DND-41 (cell line): ENCODE results near the gene PDE1A.

Experiments
- ATAC-seq: fragments of 200-7000 bp; cut with Tn5 transposase; 3 replicates; pipeline ENCODE4 v1.9.1; 2021; ENCODE audit warnings: low read depth; ENCODE audit not compliant: insufficient read depth
- DNase-seq: peaks from one replicate; pipeline ENCODE4 v3.0.0-alpha.2; 2020
- H2AFZ ChIP-seq: 2 replicates; pipeline ENCODE4 v1.6.0; 2012; ENCODE audit warnings: low read depth, low read length
- H3K27ac ChIP-seq: 2 replicates; pipeline ENCODE4 v1.5.1; 2012; ENCODE audit warnings: low read length, inconsistent platforms
- H3K27me3 ChIP-seq: fragments of 200-600 bp; sonication (generic); 2 replicates; pipeline ENCODE4 v1.6.0; 2012; ENCODE audit warnings: low read length, mild to moderate bottlenecking, inconsistent platforms; ENCODE audit not compliant: insufficient read depth, poor library complexity
- H3K36me3 ChIP-seq: 2 replicates; pipeline ENCODE4 v1.5.1; 2012; ENCODE audit warnings: low read length, inconsistent platforms; ENCODE audit not compliant: insufficient read depth
- H3K4me1 ChIP-seq: 2 replicates; pipeline ENCODE4 v1.5.1; 2012; ENCODE audit warnings: mild to moderate bottlenecking, low read length; ENCODE audit not compliant: insufficient read depth
- H3K4me2 ChIP-seq: 2 replicates; pipeline ENCODE4 v1.6.0; 2012; ENCODE audit warnings: mild to moderate bottlenecking, moderate library complexity, low read length, inconsistent platforms; ENCODE audit not compliant: insufficient read depth
- H3K4me3 ChIP-seq, 2 experiments: fragments of 200-600 bp in 1 of 2; shearing (Covaris generic) in 1 of 2; 2 replicates each; pipeline ENCODE4 v1.5.1; 2012 to 2016; ENCODE audit warnings: inconsistent platforms in 2 of 2, low read length in 2 of 2, mild to moderate bottlenecking in 2 of 2, low read depth in 1 of 2, moderate library complexity in 1 of 2
- H3K79me2 ChIP-seq: 2 replicates; pipeline ENCODE4 v1.6.0; 2012; ENCODE audit warnings: low read length, inconsistent platforms; ENCODE audit not compliant: insufficient read depth
- H3K9ac ChIP-seq: 2 replicates; pipeline ENCODE4 v1.6.0; 2012; ENCODE audit warnings: low read depth, mild to moderate bottlenecking, inconsistent platforms, low read length, moderate library complexity
- H3K9me3 ChIP-seq: 2 replicates; pipeline ENCODE4 v1.5.1; 2012; ENCODE audit warnings: low read length, moderate library complexity, mild to moderate bottlenecking, inconsistent platforms; ENCODE audit not compliant: insufficient read depth, severe bottlenecking
- H4K20me1 ChIP-seq: 2 replicates; pipeline ENCODE4 v1.6.0; 2012; ENCODE audit warnings: low read length; ENCODE audit not compliant: insufficient read depth
- CTCF ChIP-seq: IDR thresholded peaks from 2 replicates; pipeline ENCODE4 v1.5.1; 2012; ENCODE audit warnings: borderline replicate concordance, low read length, moderate library complexity, mild to moderate bottlenecking; ENCODE audit not compliant: poor library complexity, severe bottlenecking; ENCODE audit errors: extremely low read depth
- EZH2 ChIP-seq: IDR thresholded peaks from 3 replicates; pipeline ENCODE4 v1.6.1; 2012; ENCODE audit warnings: borderline replicate concordance, low read depth, mild to moderate bottlenecking, moderate library complexity, low read length, inconsistent platforms; ENCODE audit not compliant: severe bottlenecking

The PDE1A gene

GRCh38 chr2:182197529-182197928, 229.3 kb downstream of the PDE1A start:
- Histone ChIP-seq H3K4me2 (no peak overlapping the region), H3K36me3 (no peaks in the 10 kb centered on the region), H3K27ac (no peak overlapping the region), H3K4me1 (no peaks in the 10 kb centered on the region), H4K20me1 (no peaks in the 10 kb centered on the region), H3K9me3 (no peaks in the 10 kb centered on the region), H3K27me3 (peaks cover 7% of the 10 kb centered on the region), H3K4me3 (no peak overlapping the region), H3K79me2 (no peaks in the 10 kb centered on the region), H2AFZ (no peak overlapping the region), H3K9ac (no peak overlapping the region)
- no peak for TF ChIP-seq EZH2
- TF ChIP-seq CTCF: no peak
- DNase-seq (no peak), ATAC-seq (no peak)

GRCh38 chr2:182193291-182193690, 233.5 kb downstream of the PDE1A start:
- no peaks in the 10 kb centered on the region for H3K36me3 ChIP-seq
- no peak overlapping the region for H3K4me2 ChIP-seq
- no peaks in the 10 kb centered on the region for H4K20me1 ChIP-seq
- no peak for TF ChIP-seq CTCF
- TF ChIP-seq EZH2: no peak
- no peak overlapping the region for H3K27ac ChIP-seq
- no peak overlapping the region for H3K9ac ChIP-seq
- no peak overlapping the region for H3K4me3 ChIP-seq
- no peaks in the 10 kb centered on the region for H3K4me1 ChIP-seq
- H2AFZ ChIP-seq: no peak overlapping the region
- H3K27me3 ChIP-seq: peaks cover 9% of the 10 kb centered on the region
- H3K79me2 ChIP-seq: no peaks in the 10 kb centered on the region
- H3K9me3 ChIP-seq: no peaks in the 10 kb centered on the region
- DNase-seq: no peak
- ATAC-seq: no peak

- Histone ChIP-seq H4K20me1 (no peaks in the 10 kb centered on the region), H3K36me3 (no peaks in the 10 kb centered on the region), H2AFZ (no peak overlapping the region), H3K4me1 (no peaks in the 10 kb centered on the region), H3K9ac (no peak overlapping the region), H3K79me2 (no peaks in the 10 kb centered on the region), H3K4me3 (no peak overlapping the region), H3K9me3 (no peaks in the 10 kb centered on the region), H3K27me3 (peaks cover 9% of the 10 kb centered on the region), H3K27ac (no peak overlapping the region), H3K4me2 (no peak overlapping the region)
- DNase-seq (no peak), ATAC-seq (no peak)
- TF ChIP-seq EZH2: no peak
- no peak for TF ChIP-seq CTCF
Observed at GRCh38 chr2:182191061-182191460, 235.8 kb downstream of the PDE1A start.

GRCh38 chr2:182187130-182187529, 239.7 kb downstream of the PDE1A start:
- Histone ChIP-seq H3K9me3 (peaks cover 3% of the 10 kb centered on the region), H3K27me3 (peaks cover 2% of the 10 kb centered on the region), H2AFZ (no peak overlapping the region), H3K4me2 (no peak overlapping the region), H3K36me3 (no peaks in the 10 kb centered on the region), H4K20me1 (no peaks in the 10 kb centered on the region), H3K4me1 (no peaks in the 10 kb centered on the region), H3K9ac (no peak overlapping the region), H3K79me2 (no peaks in the 10 kb centered on the region), H3K27ac (no peak overlapping the region), H3K4me3 (no peak overlapping the region)
- TF ChIP-seq CTCF: no peak
- TF ChIP-seq EZH2: no peak
- ATAC-seq: no peak
- DNase-seq: no peak
